ENCODE results near the gene ELOVL4.

- no peak for TF ChIP-seq POLR2A (IDR thresholded peaks at IDR 0.05)
- TF ChIP-seq CTCF (IDR thresholded peaks at IDR 0.05), result no peak
- no peak for TF ChIP-seq EP300 (IDR thresholded peaks at IDR 0.05)
These were observed 69.1 kb downstream of the ELOVL4 start for GRCh38 chr6:79878142-79878748.
